Heart right ventricle (tissue), 16 donors: ENCODE results near the gene RNF7. TPM values are rescaled to one million over a fixed set of nuclear protein-coding genes. Genes with fewer than 3 reads are reported as not detected.

Source experiments
- ATAC-seq, 8 donors: fragments of 200-7000 bp; cut with Tn5 transposase; one replicate each; pipeline ENCODE4 v1.9.1; 2020; ENCODE audit warnings: mild to moderate bottlenecking in 8 of 8, moderate library complexity in 8 of 8, moderate number of reproducible peaks in 1 of 8
- DNase-seq, 2 donors: peaks; one replicate each; pipeline ENCODE4 v3.0.0-alpha.2; 2020
- H3K27ac ChIP-seq, 10 donors: fragments of 200-600 bp; sonication (generic) in 2 of 10; one replicate each; pipeline versions ENCODE4 v1.5.0 to v1.8.0; 2020 to 2022; ENCODE audit warnings: mild to moderate bottlenecking in 3 of 10
- H3K27me3 ChIP-seq, 7 donors: fragments of 200-600 bp; one replicate each; pipeline ENCODE4 v1.8.0; 2021 to 2022; ENCODE audit warnings: mild to moderate bottlenecking in 2 of 7
- H3K36me3 ChIP-seq, 9 donors: fragments of 200-600 bp; sonication (generic) in 1 of 9; one replicate each; pipeline versions ENCODE4 v1.5.0 to v1.8.0; 2020 to 2022; ENCODE audit warnings: mild to moderate bottlenecking in 2 of 9
- H3K4me1 ChIP-seq, 9 donors: fragments of 200-600 bp; sonication (generic) in 1 of 9; one replicate each; pipeline versions ENCODE4 v1.5.0 to v1.8.0; 2020 to 2022; ENCODE audit warnings: mild to moderate bottlenecking in 4 of 9
- H3K4me3 ChIP-seq, 10 donors: fragments of 200-600 bp; sonication (generic) in 2 of 10; one replicate each; pipeline versions ENCODE4 v1.5.0 to v1.8.0; 2020 to 2022; ENCODE audit warnings: mild to moderate bottlenecking in 7 of 10, moderate library complexity in 2 of 10
- H3K9me3 ChIP-seq, 11 donors: fragments of 200-600 bp in 10 of 11; sonication (generic) in 2 of 11; one replicate each; pipeline versions ENCODE4 v1.5.0 to v1.8.0; 2013 to 2022; ENCODE audit warnings: mild to moderate bottlenecking in 2 of 11, control low read depth in 1 of 11, moderate library complexity in 1 of 11
- CTCF ChIP-seq, 9 donors: fragments of 200-600 bp; sonication (generic) in 2 of 9; IDR thresholded peaks; one replicate each; pipeline versions ENCODE4 v1.5.0 to v1.8.0; 2021 to 2022; ENCODE audit warnings: antibody characterized with exemption in 9 of 9, mild to moderate bottlenecking in 5 of 9, moderate library complexity in 1 of 9
- WGBS, 2 donors: extraction: QIAGEN DNeasy Blood & Tissue Kit; methylation state at CpG; one replicate each; pipeline ENCODE4 v1.1.7; 2013; ENCODE audit warnings: inconsistent platforms in 1 of 2; 5-methylcytosine and 5-hydroxymethylcytosine counted together
- intact Hi-C, 10 donors: fragments of 100-400 bp; cut with DNase I; formaldehyde crosslinking; loops; one replicate each; pipeline versions ENCODE4 v1.11.1 to v1.14.2; 2022
- polyA plus RNA-seq, 2 donors: library from polyadenylated mRNA; stranded (reverse); fragments of 200-250 nt; gene quantifications; one replicate each; pipeline ENCODE4 v1.2.3, GENCODE V29; 2013
- total RNA-seq, 10 donors: library from RNA; stranded (reverse); fragmentation: NEBNext Ultra II Directional in 3 of 10; extraction: Animal tissue kit (Norgen Biotek cat#: 25700) in 3 of 10; gene quantifications; one replicate each; pipeline versions ENCODE4 v1.2.1 to v1.2.4, GENCODE V29; 2021 to 2023
- donor health status: Arrhythmogenic right ventricular cardiomyopathy.
- donor health status: ischemic (EF 13 %, LVEDD 7.1; RV severe dilation, severe dysfunction).
- donor health status: healthy with polysubstance abuse.
- donor health status: DM: no; HTN: yes; CAD: no.
- donor health status: DM: no; HTN: no; CAD: no.
- donor health status: ischemic (EF 25% LVEDD 6.9; RV normal size, moderate dysfunction).
- donor health status: ischemic (EF 25% LVEDD 5.7; RV mildly dilated, moderate dysfunction).
- donor health status: healthy.
- donor health status: DM: yes; HTN: yes; CAD: no.
- donor health status: Ischemic cardiomyopathy.
- donor health status: ischemic (EF 35%, LVEDD 5.7; RV mildly dilated, moderate dysfunction).
- donor health status: nonischemic (EF 11% LVEDD 7.7; RV severe dilation, severe dysfunction).
- donor health status: DM: yes; HTN: yes; CAD: no.
- donor health status: PGD.
- donor health status: ischemic (EF 29% LVEDD 5.4; RV normal size, mild dysfunction).
- donor health status: nonischemic (EF 23%, LVEDD 6.1; RV moderate dilation, normal function).

Gene RNF7
- total and polyA plus RNA-seq, 12 donors: 77.2 to 191 (median 84.1) TPM

- no peaks in the 10 kb centered on the region for H3K27me3 ChIP-seq
- WGBS, 2 donors: 95 to 97% methylated on average over 7 of the region's 7 CpGs
- no peak overlapping the region for H3K27ac ChIP-seq
- intact Hi-C loops: no loop called here
- DNase-seq: no peak
- H3K9me3 ChIP-seq: no peaks in the 10 kb centered on the region
- H3K4me3 ChIP-seq: no peak overlapping the region
- H3K4me1 ChIP-seq: peaks cover 0 to 14% (median 0%) of the 10 kb centered on the region in 9 donors
- TF ChIP-seq CTCF (IDR thresholded peaks at IDR 0.05): no peak
- no peak for ATAC-seq
- H3K36me3 ChIP-seq: no peaks in the 10 kb centered on the region
Observed at GRCh38 chr3:141709126-141709770, 28.9 kb upstream of the RNF7 start.

DNA sequence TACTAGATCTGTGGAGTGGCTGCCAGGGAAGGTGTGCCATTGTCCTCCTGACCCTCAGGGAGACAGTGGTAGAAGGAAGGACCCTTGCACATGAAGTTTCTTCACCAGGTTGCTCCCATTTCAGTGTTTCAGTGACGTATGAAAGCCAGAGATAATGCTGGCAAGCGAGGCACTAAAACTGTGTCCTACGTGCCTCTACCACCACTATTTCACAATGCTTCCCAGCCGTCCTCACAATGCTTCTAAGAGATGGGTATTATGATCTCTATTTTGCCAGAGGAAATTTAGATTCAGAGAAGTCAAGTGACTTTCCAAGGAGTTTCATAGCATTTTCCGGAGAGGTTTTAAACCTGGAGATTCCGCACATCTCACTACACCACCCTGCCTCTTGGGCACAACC is 28.0 kb upstream of the RNF7 start:
- 93 to 94% methylated on average over 6 of the region's 6 CpGs for WGBS, 2 donors
- no peak for DNase-seq
- TF ChIP-seq CTCF (IDR thresholded peaks at IDR 0.05): no peak
- ATAC-seq: no peak
- intact Hi-C loops: no loop called here
- no peaks in the 10 kb centered on the region for H3K36me3 ChIP-seq
- no peak overlapping the region for H3K27ac ChIP-seq
- H3K9me3 ChIP-seq: peaks cover 0 to 4% (median 0%) of the 10 kb centered on the region in 11 donors
- H3K27me3 ChIP-seq: no peaks in the 10 kb centered on the region
- peaks cover 0 to 14% (median 0%) of the 10 kb centered on the region in 9 donors for H3K4me1 ChIP-seq
- H3K4me3 ChIP-seq: no peak overlapping the region

- no peaks in the 10 kb centered on the region for H3K27me3 ChIP-seq
- DNase-seq (no peak), ATAC-seq (peak in 4 of 8 donors; percentile 24 to 48 (median 32))
- 47 to 63% methylated on average over 6 of the region's 6 CpGs for WGBS, 2 donors
- no peaks in the 10 kb centered on the region for H3K36me3 ChIP-seq
- H3K4me3 ChIP-seq: no peak overlapping the region
- TF ChIP-seq CTCF (IDR thresholded peaks at IDR 0.05): no peak
- H3K27ac ChIP-seq: no peak overlapping the region
- peaks cover 0 to 14% (median 0%) of the 10 kb centered on the region in 9 donors for H3K4me1 ChIP-seq
- peaks cover 0 to 13% (median 3%) of the 10 kb centered on the region in 11 donors for H3K9me3 ChIP-seq
- intact Hi-C loops: no loop called here
Observed at GRCh38 chr3:141710888-141711616, 27.0 kb upstream of the RNF7 start.

DNA sequence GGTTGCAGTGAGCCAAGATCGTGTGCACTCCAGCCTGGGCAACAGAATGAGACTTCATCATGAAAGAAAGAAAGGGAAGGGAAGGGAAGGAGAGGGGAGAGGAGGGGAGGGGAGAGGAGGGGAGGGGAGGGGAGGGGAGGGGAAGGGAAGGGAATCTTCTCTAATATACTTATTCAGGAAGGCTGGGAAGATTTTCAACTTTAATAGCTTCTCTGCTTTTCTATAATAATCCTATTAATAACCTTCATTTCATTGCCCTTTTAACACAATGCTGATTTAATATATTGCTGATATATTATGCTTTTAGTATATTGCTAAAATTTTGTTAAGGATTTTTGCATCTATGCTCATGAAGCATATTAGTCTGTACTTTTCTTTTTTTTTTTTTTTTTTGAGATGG is 23.4 kb upstream of the RNF7 start:
- TF ChIP-seq CTCF (IDR thresholded peaks at IDR 0.05): no peak
- H3K4me1 ChIP-seq: peaks cover 0 to 5% (median 0%) of the 10 kb centered on the region in 9 donors
- no peaks in the 10 kb centered on the region for H3K36me3 ChIP-seq
- H3K9me3 ChIP-seq: peaks cover 0 to 18% (median 3%) of the 10 kb centered on the region in 11 donors
- intact Hi-C loops: no loop called here
- ATAC-seq: no peak
- no peaks in the 10 kb centered on the region for H3K27me3 ChIP-seq
- H3K27ac ChIP-seq: no peak overlapping the region
- 95 to 100% methylated on average over 1 of the region's 1 CpG for WGBS, 2 donors
- H3K4me3 ChIP-seq: no peak overlapping the region
- DNase-seq: no peak
